ENCODE data around the gene PRKD2. TPM values are rescaled to one million over a fixed set of nuclear protein-coding genes. Genes with fewer than 3 reads are reported as not detected.

PRKD2 gene
- total and polyA plus RNA-seq, 2 donors (not counting 1 experiment from before 2014, with no cell fraction given) = 8.1 to 11.6 TPM

DNA sequence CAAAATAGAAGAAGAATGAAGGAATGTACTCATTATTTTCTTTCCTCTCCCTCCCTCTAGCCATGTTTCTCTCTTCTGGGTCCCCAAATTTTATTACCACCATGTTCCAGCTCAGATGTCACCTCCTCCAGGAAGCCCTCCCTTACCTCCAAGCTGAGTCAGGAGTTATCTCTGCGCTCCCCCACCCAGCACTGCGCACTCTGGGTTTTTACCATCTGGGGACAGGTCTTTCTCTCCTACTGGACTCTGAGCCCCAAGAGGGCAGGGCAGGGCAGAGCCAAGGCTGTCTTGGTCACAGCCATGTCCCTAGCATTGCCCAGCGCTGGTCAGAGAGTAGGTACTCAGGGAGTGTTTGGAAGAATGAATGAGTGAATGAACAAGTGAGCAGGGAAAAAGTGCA, 83.8 kb downstream of the PRKD2 start:
- Histone ChIP-seq H3K9ac (ENCODE audit: insufficient read depth, low read length) (no peak overlapping the region), H3K9me3 (ENCODE audit: control insufficient read depth, insufficient read depth, low read depth, low read length) (no peaks in the 10 kb centered on the region), H3K27ac (ENCODE audit: insufficient read depth, low read length) (no peak overlapping the region), H4K20me1 (ENCODE audit: control insufficient read depth, extremely low read depth, insufficient read depth, low read length) (no peaks in the 10 kb centered on the region), H3K27me3 (ENCODE audit: control insufficient read depth, insufficient read depth, low read length) (peaks cover 2% of the 10 kb centered on the region), H3K79me2 (ENCODE audit: control insufficient read depth, insufficient read depth, low read length) (no peaks in the 10 kb centered on the region), H3K4me3 (replicated peaks in 1 of 4; ENCODE audit: control extremely low read depth in 1 of 4, insufficient read depth in 1 of 4, low read depth in 3 of 4, low read length in 4 of 4) (no peak overlapping the region), H3K4me1 (ENCODE audit: control insufficient read depth, extremely low read depth, insufficient read depth, low read length) (peaks cover 13% of the 10 kb centered on the region), H3K4me2 (ENCODE audit: extremely low read depth, insufficient read depth, low read length) (no peak overlapping the region), H2AFZ (ENCODE audit: low read length) (no peak overlapping the region), H3K36me3 (ENCODE audit: control insufficient read depth, insufficient read depth, low read length) (no peaks in the 10 kb centered on the region)
- DNase-seq (ENCODE audit: low read depth in 2 of 2) = no peak
- TF ChIP-seq CTCF (conservative IDR thresholded peaks at IDR 0.05 in 1 of 2, IDR thresholded peaks at IDR 0.05 in 1 of 2; ENCODE audit: low read depth in 1 of 2, low read length in 2 of 2) (no peak), EZH2 (IDR thresholded peaks at IDR 0.05; ENCODE audit: low read length, missing control alignments) (no peak)

DNA sequence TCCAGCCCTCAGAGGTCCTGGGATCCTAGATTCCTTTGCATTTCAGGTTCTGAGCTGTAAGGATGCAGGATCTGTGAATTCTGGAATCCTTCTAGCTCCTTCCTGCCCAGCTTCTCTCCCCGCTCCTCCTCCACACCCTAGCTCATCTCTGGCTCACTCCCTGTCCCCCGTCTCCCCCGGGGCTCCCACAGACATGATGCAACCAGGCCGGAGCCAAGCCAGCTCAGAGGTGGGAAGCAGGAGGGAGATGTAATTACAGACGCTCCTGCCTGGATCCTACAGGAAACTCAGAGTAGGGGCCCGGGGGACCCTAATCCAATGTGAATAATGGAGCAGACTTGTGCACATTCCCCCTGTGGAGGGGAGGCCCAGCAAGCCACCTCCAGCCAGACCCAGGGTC, 85.4 kb downstream of the PRKD2 start:
- Histone ChIP-seq H3K4me1 (ENCODE audit: control insufficient read depth, extremely low read depth, insufficient read depth, low read length) (peaks cover 13% of the 10 kb centered on the region), H3K4me3 (replicated peaks in 1 of 4; ENCODE audit: control extremely low read depth in 1 of 4, insufficient read depth in 1 of 4, low read depth in 3 of 4, low read length in 4 of 4) (no peak overlapping the region), H3K79me2 (ENCODE audit: control insufficient read depth, insufficient read depth, low read length) (no peaks in the 10 kb centered on the region), H4K20me1 (ENCODE audit: control insufficient read depth, extremely low read depth, insufficient read depth, low read length) (no peaks in the 10 kb centered on the region), H2AFZ (ENCODE audit: low read length) (no peak overlapping the region), H3K27me3 (ENCODE audit: control insufficient read depth, insufficient read depth, low read length) (no peaks in the 10 kb centered on the region), H3K27ac (ENCODE audit: insufficient read depth, low read length) (no peak overlapping the region), H3K9me3 (ENCODE audit: control insufficient read depth, insufficient read depth, low read depth, low read length) (no peaks in the 10 kb centered on the region), H3K36me3 (ENCODE audit: control insufficient read depth, insufficient read depth, low read length) (no peaks in the 10 kb centered on the region), H3K4me2 (ENCODE audit: extremely low read depth, insufficient read depth, low read length) (no peak overlapping the region), H3K9ac (ENCODE audit: insufficient read depth, low read length) (no peak overlapping the region)
- TF ChIP-seq EZH2 (IDR thresholded peaks at IDR 0.05; ENCODE audit: low read length, missing control alignments) = no peak
- DNase-seq (ENCODE audit: low read depth in 2 of 2) = peak in 1 of 2 donors; percentile 29

DNA sequence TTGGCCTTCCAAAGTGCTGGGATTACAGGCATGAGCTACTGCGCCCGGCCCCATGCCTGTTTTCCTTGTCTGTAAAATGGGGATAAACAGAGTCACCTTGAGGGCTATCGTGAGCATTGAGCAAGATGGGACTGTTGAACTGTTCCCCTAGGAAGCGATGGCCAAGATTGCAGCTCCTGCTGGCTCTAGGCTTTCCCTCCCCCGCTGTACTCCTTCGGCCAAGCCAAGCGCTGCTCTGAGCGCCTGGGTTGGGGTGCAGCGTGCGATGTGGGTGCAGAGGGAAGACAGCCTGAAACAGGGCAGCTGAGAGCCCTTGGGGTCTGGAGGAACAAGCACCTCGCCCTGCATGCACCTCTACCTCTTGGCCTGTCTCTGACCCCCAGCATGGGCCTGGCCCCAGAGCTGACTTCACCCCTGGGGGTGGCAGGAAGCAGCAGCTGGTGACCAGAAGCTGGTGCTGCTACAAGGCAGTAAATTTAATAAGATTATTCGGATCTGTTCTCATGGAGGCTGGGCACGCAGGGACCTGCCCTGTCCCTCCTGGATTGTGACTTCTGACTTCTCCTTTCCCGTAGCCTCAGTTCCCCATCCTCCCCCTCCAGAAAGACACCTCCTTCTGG, 86.2 kb downstream of the PRKD2 start:
- DNase-seq (ENCODE audit: low read depth in 2 of 2) = no peak
- Histone ChIP-seq H3K36me3 (ENCODE audit: control insufficient read depth, insufficient read depth, low read length) (no peaks in the 10 kb centered on the region), H3K79me2 (ENCODE audit: control insufficient read depth, insufficient read depth, low read length) (no peaks in the 10 kb centered on the region), H3K9me3 (ENCODE audit: control insufficient read depth, insufficient read depth, low read depth, low read length) (no peaks in the 10 kb centered on the region), H3K27ac (ENCODE audit: insufficient read depth, low read length) (no peak overlapping the region), H2AFZ (ENCODE audit: low read length) (no peak overlapping the region), H3K27me3 (ENCODE audit: control insufficient read depth, insufficient read depth, low read length) (no peaks in the 10 kb centered on the region), H3K4me1 (ENCODE audit: control insufficient read depth, extremely low read depth, insufficient read depth, low read length) (peaks cover 16% of the 10 kb centered on the region), H3K4me3 (replicated peaks in 1 of 4; ENCODE audit: control extremely low read depth in 1 of 4, insufficient read depth in 1 of 4, low read depth in 3 of 4, low read length in 4 of 4) (no peak overlapping the region), H3K9ac (ENCODE audit: insufficient read depth, low read length) (no peak overlapping the region), H4K20me1 (ENCODE audit: control insufficient read depth, extremely low read depth, insufficient read depth, low read length) (no peaks in the 10 kb centered on the region), H3K4me2 (ENCODE audit: extremely low read depth, insufficient read depth, low read length) (no peak overlapping the region)
- TF ChIP-seq EZH2 (IDR thresholded peaks at IDR 0.05; ENCODE audit: low read length, missing control alignments) (no peak), CTCF (conservative IDR thresholded peaks at IDR 0.05 in 1 of 2, IDR thresholded peaks at IDR 0.05 in 1 of 2; ENCODE audit: low read depth in 1 of 2, low read length in 2 of 2) (no peak)

Data from fibroblast of lung (primary cell).